Measurements from ENCODE around the gene CNOT6L. TPM values are rescaled to one million over a fixed set of nuclear protein-coding genes. Genes with fewer than 3 reads are reported as not detected.

Gene CNOT6L
- polyA plus RNA-seq, 1 of the 3 experiments (the other 2 are of a cell fraction): 2.8 TPM

GRCh38 chr4:77692847-77693432, 126.2 kb downstream of the CNOT6L start:
- Histone ChIP-seq H3K79me2 (ENCODE audit: insufficient read depth) (no peaks in the 10 kb centered on the region), H3K9ac (no peak overlapping the region), H3K9me2 (no peaks in the 10 kb centered on the region), H4K20me1 (ENCODE audit: insufficient read depth) (no peaks in the 10 kb centered on the region), H3K36me3 (replicated peaks in 1 of 2; ENCODE audit: control insufficient read depth in 1 of 2, insufficient read depth in 2 of 2, low read length in 1 of 2) (no peaks in the 10 kb centered on the region), H3K4me3 (ENCODE audit: low read depth in 2 of 2, low read length in 1 of 2) (no peak overlapping the region), H3K4me1 (ENCODE audit: control insufficient read depth in 1 of 2, insufficient read depth in 2 of 2, low read depth in 1 of 2, low read length in 1 of 2) (peaks cover 4 to 10% of the 10 kb centered on the region in 2 experiments; a peak in 1 of 4 replicates), H3F3A (replicated peaks; ENCODE audit: insufficient read depth) (peaks cover 4% of the 10 kb centered on the region), H3K27me3 (ENCODE audit: insufficient read depth) (no peaks in the 10 kb centered on the region), H2AFZ (ENCODE audit: low read depth) (no peak overlapping the region), H3K4me2 (no peak overlapping the region), H3K27ac (ENCODE audit: low read depth in 2 of 2, low read length in 1 of 2) (no peak overlapping the region), H3K9me3 (no peaks in the 10 kb centered on the region)
- DNase-seq: no peak
- ChIA-PET POLR2A (no interaction called here), CTCF (no interaction called here)
- TF ChIP-seq SMC3 (IDR thresholded peaks at IDR 0.05; ENCODE audit: low read depth, low read length) (no peak), GATA2 (CRISPR knock-in tag; IDR thresholded peaks at IDR 0.05) (no peak), ELF1 (IDR thresholded peaks at IDR 0.05) (no peak), MAX (IDR thresholded peaks at IDR 0.05; ENCODE audit: low read depth) (no peak), GABPA (IDR thresholded peaks at IDR 0.05; ENCODE audit: low read depth) (no peak), RCOR1 (IDR thresholded peaks at IDR 0.05; ENCODE audit: low read length) (no peak), RAD21 (IDR thresholded peaks at IDR 0.05; ENCODE audit: low read length) (no peak), FOXJ3 (CRISPR knock-in tag; IDR thresholded peaks at IDR 0.05) (no peak), SIN3A (IDR thresholded peaks at IDR 0.05; ENCODE audit: borderline replicate concordance, low read depth, low read length) (no peak)
- WGBS (ENCODE audit: low lambda C conversion rate): 86% methylated on average over 5 of the region's 5 CpGs

- Histone ChIP-seq H3F3A (replicated peaks; ENCODE audit: insufficient read depth) (no peaks in the 10 kb centered on the region), H3K4me2 (no peak overlapping the region), H3K9ac (no peak overlapping the region), H3K27me3 (ENCODE audit: insufficient read depth) (no peaks in the 10 kb centered on the region), H3K36me3 (replicated peaks in 1 of 2; ENCODE audit: control insufficient read depth in 1 of 2, insufficient read depth in 2 of 2, low read length in 1 of 2) (no peaks in the 10 kb centered on the region), H3K4me1 (ENCODE audit: control insufficient read depth in 1 of 2, insufficient read depth in 2 of 2, low read depth in 1 of 2, low read length in 1 of 2) (no peaks in the 10 kb centered on the region), H3K27ac (ENCODE audit: low read depth in 2 of 2, low read length in 1 of 2) (no peak overlapping the region), H4K20me1 (ENCODE audit: insufficient read depth) (no peaks in the 10 kb centered on the region), H3K79me2 (ENCODE audit: insufficient read depth) (no peaks in the 10 kb centered on the region), H3K4me3 (ENCODE audit: low read depth in 2 of 2, low read length in 1 of 2) (no peak overlapping the region), H3K9me2 (no peaks in the 10 kb centered on the region), H2AFZ (ENCODE audit: low read depth) (no peak overlapping the region), H3K9me3 (no peaks in the 10 kb centered on the region)
- ChIA-PET CTCF (no interaction called here), POLR2A (no interaction called here)
- no peak for DNase-seq
- WGBS (ENCODE audit: low lambda C conversion rate): 45% methylated on average over 11 of the region's 11 CpGs
- TF ChIP-seq TEAD4 (IDR thresholded peaks at IDR 0.05; ENCODE audit: borderline replicate concordance, insufficient read depth) (no peak), JUND (IDR thresholded peaks at IDR 0.05) (no peak), PBX3 (IDR thresholded peaks at IDR 0.05) (no peak), TCF12 (IDR thresholded peaks at IDR 0.05) (no peak), TAF1 (IDR thresholded peaks at IDR 0.05; ENCODE audit: borderline replicate concordance, low read depth, low read length) (no peak), FOXM1 (IDR thresholded peaks at IDR 0.05; ENCODE audit: low read depth) (no peak), ELF1 (IDR thresholded peaks at IDR 0.05) (no peak), NRF1 (IDR thresholded peaks at IDR 0.05; ENCODE audit: low read depth, low read length) (no peak), MEF2A (IDR thresholded peaks at IDR 0.05; ENCODE audit: borderline replicate concordance, low read depth) (no peak), EZH2phosphoT487 (IDR thresholded peaks at IDR 0.05; ENCODE audit: borderline replicate concordance, low read depth) (no peak), USF1 (IDR thresholded peaks at IDR 0.05; ENCODE audit: borderline replicate concordance, low read depth) (no peak), RFX5 (IDR thresholded peaks at IDR 0.05; ENCODE audit: low read length) (no peak), GABPA (IDR thresholded peaks at IDR 0.05; ENCODE audit: low read depth) (no peak), RCOR1 (IDR thresholded peaks at IDR 0.05; ENCODE audit: low read length) (no peak)
Observed at GRCh38 chr4:77681792-77682191, 137.4 kb downstream of the CNOT6L start.
